Measurements from ENCODE around the gene BRD3OS. TPM values are rescaled to one million over a fixed set of nuclear protein-coding genes. Genes with fewer than 3 reads are reported as not detected.

BRD3OS gene
- total RNA-seq, 1 experiment from 2014 or later = 13.3 TPM

- peak overlapping the region; percentile 57 for H3K4me3 Mint-ChIP-seq (ENCODE audit: unreplicated experiment)
- peak overlapping the region; percentile 85 for H3K27ac Mint-ChIP-seq (ENCODE audit: low read depth, unreplicated experiment)
- no peaks in the 10 kb centered on the region for H3K9me3 Mint-ChIP-seq (ENCODE audit: unreplicated experiment)
- ChIA-PET CTCF (interaction anchor here (0.6 to 1.2 kb wide), 6 partner anchors 9 to 274 kb away, joined by 3 to 6 read pairs (median 4); no protein-coding TSS in a partner anchor), POLR2A (interaction anchor here (0.5 to 2.8 kb wide), 21 partner anchors 9 to 269 kb away, joined by 3 to 46 read pairs (median 4); partner anchors contain the start of genes BRD3OS, RNU6ATAC and WDR5)
- no peak for DNase-seq (ENCODE audit: unreplicated experiment)
- intact Hi-C loops (cut with micrococcal nuclease) = loop anchor here (5.0 kb wide), 1 partner anchor 42 kb away; no protein-coding TSS in a partner anchor
- H3K4me1 Mint-ChIP-seq (ENCODE audit: insufficient read depth, unreplicated experiment) = peaks cover 37% of the 10 kb centered on the region
- no peak for TF ChIP-seq CTCF (IDR thresholded peaks at IDR 0.05; ENCODE audit: unreplicated experiment)
- no TSS peak for BruUV-seq (replicated peaks)
- no peaks in the 10 kb centered on the region for H3K27me3 Mint-ChIP-seq (ENCODE audit: insufficient read depth, unreplicated experiment)
- peaks cover 45% of the 10 kb centered on the region for H3K36me3 Mint-ChIP-seq (ENCODE audit: insufficient read depth, unreplicated experiment)
Observed at GRCh38 chr9:134054891-134055811, 29.9 kb downstream of the BRD3OS start.

- DNase-seq (ENCODE audit: unreplicated experiment) = peak; percentile 91
- H3K4me1 Mint-ChIP-seq (ENCODE audit: insufficient read depth, unreplicated experiment) = peaks cover 37% of the 10 kb centered on the region
- POLR2A ChIA-PET = interaction anchor here (0.5 to 2.8 kb wide), 23 partner anchors 10 to 268 kb away, joined by 3 to 46 read pairs (median 4); partner anchors contain the start of genes BRD3OS, RNU6ATAC and WDR5
- intact Hi-C loops (cut with micrococcal nuclease) = loop anchor here (5.0 kb wide), 1 partner anchor 41 kb away; no protein-coding TSS in a partner anchor
- H3K36me3 Mint-ChIP-seq (ENCODE audit: insufficient read depth, unreplicated experiment) = peaks cover 40% of the 10 kb centered on the region
- TF ChIP-seq CTCF (IDR thresholded peaks at IDR 0.05; ENCODE audit: unreplicated experiment) = no peak
- H3K27ac Mint-ChIP-seq (ENCODE audit: low read depth, unreplicated experiment) = peak overlapping the region; percentile 85
- no peaks in the 10 kb centered on the region for H3K27me3 Mint-ChIP-seq (ENCODE audit: insufficient read depth, unreplicated experiment)
- no peaks in the 10 kb centered on the region for H3K9me3 Mint-ChIP-seq (ENCODE audit: unreplicated experiment)
- CTCF ChIA-PET = interaction anchor here (0.6 to 1.3 kb wide), 7 partner anchors 9 to 275 kb away, joined by 3 to 6 read pairs (median 4); no protein-coding TSS in a partner anchor
- BruUV-seq (replicated peaks) = no TSS peak
- peak overlapping the region; percentile 57 for H3K4me3 Mint-ChIP-seq (ENCODE audit: unreplicated experiment)
Observed at GRCh38 chr9:134055981-134056461, 30.7 kb downstream of the BRD3OS start.

GRCh38 chr9:134056483-134057306 is 31.4 kb downstream of the BRD3OS start:
- intact Hi-C loops (cut with micrococcal nuclease) = loop anchor here (5.0 kb wide), 1 partner anchor 41 kb away; no protein-coding TSS in a partner anchor
- peak overlapping the region; percentile 57 for H3K4me3 Mint-ChIP-seq (ENCODE audit: unreplicated experiment)
- ChIA-PET CTCF (interaction anchor here (0.9 to 1.3 kb wide), 4 partner anchors 9 to 276 kb away, joined by 3 to 6 read pairs (median 4); no protein-coding TSS in a partner anchor), POLR2A (interaction anchor here (0.6 to 2.8 kb wide), 13 partner anchors 9 to 228 kb away, joined by 3 to 46 read pairs (median 4); partner anchors contain the start of genes BRD3OS and WDR5)
- BruUV-seq (replicated peaks) = no TSS peak
- peaks cover 36% of the 10 kb centered on the region for H3K36me3 Mint-ChIP-seq (ENCODE audit: insufficient read depth, unreplicated experiment)
- no peak for TF ChIP-seq CTCF (IDR thresholded peaks at IDR 0.05; ENCODE audit: unreplicated experiment)
- DNase-seq (ENCODE audit: unreplicated experiment) = peak; percentile 3
- no peaks in the 10 kb centered on the region for H3K27me3 Mint-ChIP-seq (ENCODE audit: insufficient read depth, unreplicated experiment)
- peak overlapping the region; percentile 85 for H3K27ac Mint-ChIP-seq (ENCODE audit: low read depth, unreplicated experiment)
- H3K9me3 Mint-ChIP-seq (ENCODE audit: unreplicated experiment) = no peaks in the 10 kb centered on the region
- peaks cover 37% of the 10 kb centered on the region for H3K4me1 Mint-ChIP-seq (ENCODE audit: insufficient read depth, unreplicated experiment)

All from MCF 10A (cell line).